NOMO-1 treated with dmso at 0.1 percent for 144 hours (cell line): Measurements from ENCODE around the gene C4A.
"Not testable (repeated sequence)": the region's sequence is repeated elsewhere in the genome, so short reads cannot be mapped to it uniquely, and the experiment has no call there.

Experiments
- DNase-seq: peaks from one replicate; lab custom pipeline; 2025; ENCODE audit not compliant: unreplicated experiment; lab: John Stamatoyannopoulos, UW

C4A gene

GRCh38 chr6:31979238-31979898 lies 2.5 kb upstream of the C4A start:
- DNase-seq, result no peak

- DNase-seq, result not testable (repeated sequence)
Measured at GRCh38 chr6:31980195-31980876, 1.5 kb upstream of the C4A start.

GRCh38 chr6:31980998-31981397 lies 859 bp upstream of the C4A start:
- not testable (repeated sequence) for DNase-seq

GRCh38 chr6:31989363-31989762 lies 7.5 kb downstream of the C4A start:
- not testable (repeated sequence) for DNase-seq

GRCh38 chr6:31994421-31994820 lies 12.6 kb downstream of the C4A start:
- not testable (repeated sequence) for DNase-seq

GRCh38 chr6:31996385-31996784 lies 14.5 kb downstream of the C4A start:
- not testable (repeated sequence) for DNase-seq

GRCh38 chr6:32002546-32003268 lies 20.9 kb downstream of the C4A start:
- not testable (repeated sequence) for DNase-seq

- DNase-seq, result not testable (repeated sequence)
Measured at GRCh38 chr6:32003301-32003700, 21.4 kb downstream of the C4A start.

- DNase-seq, result not testable (repeated sequence)
Measured at GRCh38 chr6:32004393-32004792, 22.5 kb downstream of the C4A start.

- not testable (repeated sequence) for DNase-seq
Measured at GRCh38 chr6:32004864-32005537, 23.1 kb downstream of the C4A start.

GRCh38 chr6:32005538-32005880 lies 23.7 kb downstream of the C4A start:
- not testable (repeated sequence) for DNase-seq

GRCh38 chr6:32005991-32006529 lies 24.2 kb downstream of the C4A start:
- DNase-seq, result not testable (repeated sequence)

GRCh38 chr6:32007086-32007485 lies 25.2 kb downstream of the C4A start:
- not testable (repeated sequence) for DNase-seq

- not testable (repeated sequence) for DNase-seq
Measured at GRCh38 chr6:32008037-32008436, 26.2 kb downstream of the C4A start.

- DNase-seq, result not testable (repeated sequence)
Measured at GRCh38 chr6:32008616-32009015, 26.8 kb downstream of the C4A start.

GRCh38 chr6:32009537-32009936 lies 27.7 kb downstream of the C4A start:
- not testable (repeated sequence) for DNase-seq

- not testable (repeated sequence) for DNase-seq
Measured at GRCh38 chr6:32010856-32011530, 29.1 kb downstream of the C4A start.

GRCh38 chr6:32012941-32013617 lies 31.2 kb downstream of the C4A start:
- not testable (repeated sequence) for DNase-seq

- DNase-seq, result not testable (repeated sequence)
Measured at GRCh38 chr6:32013738-32014137, 31.9 kb downstream of the C4A start.

GRCh38 chr6:32014547-32014946 lies 32.7 kb downstream of the C4A start, which contains the start of gene C4B:
Gene C4B, plus strand, starts transcription at chr6:32014795. Its CDS starts 51 bp downstream, at chr6:32014846.
- not testable (repeated sequence) for DNase-seq
